Right atrium auricular region (tissue), 2 donors: ENCODE data around the gene TBXA2R. TPM values are rescaled to one million over a fixed set of nuclear protein-coding genes. Genes with fewer than 3 reads are reported as not detected.
A peak's percentile ranks its signal among the peaks of the same experiment; 100 is the strongest.
"Not testable (repeated sequence)": the region's sequence is repeated elsewhere in the genome, so short reads cannot be mapped to it uniquely, and the experiment has no call there.

ENCODE experiments used
- DNase-seq: peaks from one replicate; pipeline ENCODE4 v3.0.0-alpha.2; 2019; ENCODE audit warnings: low spot score
- H3K27ac ChIP-seq, 2 donors: fragments of 200-600 bp; sonication (generic); 1 replicate in 1 of 2; 2 replicates in 1 of 2; pipeline ENCODE4 v1.5.1; 2016 to 2019
- H3K27me3 ChIP-seq, 2 donors: fragments of 200-600 bp; sonication (generic); one replicate each; pipeline versions ENCODE4 v1.5.1 to v1.6.0; 2017 to 2019
- H3K36me3 ChIP-seq: fragments of 200-600 bp; sonication (generic); one replicate; pipeline ENCODE4 v1.5.1; 2016
- H3K4me1 ChIP-seq, 2 donors: fragments of 200-600 bp; sonication (generic); one replicate each; pipeline versions ENCODE4 v1.5.1 to v1.6.0; 2017 to 2019
- H3K4me3 ChIP-seq, 2 donors: fragments of 200-600 bp; sonication (generic); 1 replicate in 1 of 2; 2 replicates in 1 of 2; pipeline ENCODE4 v1.5.1; 2017 to 2019; ENCODE audit warnings: mild to moderate bottlenecking in 1 of 2, moderate library complexity in 1 of 2
- H3K9me3 ChIP-seq, 2 donors: fragments of 200-600 bp; sonication (generic); one replicate each; pipeline ENCODE4 v1.5.1; 2019
- CTCF ChIP-seq, 2 donors: fragments of 200-600 bp; sonication (generic); IDR thresholded peaks; one replicate each; pipeline ENCODE4 v1.5.1; 2019; ENCODE audit warnings: antibody characterized with exemption in 2 of 2
- total RNA-seq, 2 donors: library from RNA; depleted of rRNA; stranded (reverse); fragments of >200 nt; gene quantifications; one replicate each; pipeline ENCODE4 v1.1.0, GENCODE V29; 2016

Gene TBXA2R
- total RNA-seq, 2 donors from 2014 or later = 0.67 to 1.1 TPM

- Histone ChIP-seq H3K36me3 (no peaks in the 10 kb centered on the region), H3K27ac (no peak overlapping the region), H3K4me1 (peaks cover 0 to 19% of the 10 kb centered on the region in 2 donors), H3K9me3 (no peaks in the 10 kb centered on the region), H3K4me3 (no peak overlapping the region), H3K27me3 (peaks cover 3 to 6% of the 10 kb centered on the region in 2 donors)
- no peak for DNase-seq
- no peak for TF ChIP-seq CTCF (IDR thresholded peaks at IDR 0.05)
Measured at GRCh38 chr19:3586707-3587346, 19.8 kb downstream of the TBXA2R start.

- H3K36me3 ChIP-seq = no peaks in the 10 kb centered on the region
- peak overlapping the region; percentile 23 to 43 for H3K4me3 ChIP-seq
- peak; percentile 28 to 72 for TF ChIP-seq CTCF (IDR thresholded peaks at IDR 0.05)
- no peak for DNase-seq
- no peaks in the 10 kb centered on the region for H3K9me3 ChIP-seq
- H3K4me1 ChIP-seq = peaks cover 0 to 19% of the 10 kb centered on the region in 2 donors
- no peak overlapping the region for H3K27ac ChIP-seq
- H3K27me3 ChIP-seq = peaks cover 3 to 6% of the 10 kb centered on the region in 2 donors
Measured at GRCh38 chr19:3586127-3586626, 20.5 kb downstream of the TBXA2R start.

- Histone ChIP-seq H3K27me3 (peaks cover 3 to 6% of the 10 kb centered on the region in 2 donors), H3K4me1 (peaks cover 0 to 19% of the 10 kb centered on the region in 2 donors), H3K9me3 (no peaks in the 10 kb centered on the region), H3K36me3 (no peaks in the 10 kb centered on the region), H3K4me3 (peak within 1 kb of the TSS; percentile 23 to 43), H3K27ac (no peak within 1 kb of the TSS)
- TF ChIP-seq CTCF (IDR thresholded peaks at IDR 0.05) = no peak
- no peak for DNase-seq
Measured at GRCh38 chr19:3585301-3586126, 21.2 kb downstream of the TBXA2R start, which contains the start of gene GIPC3. Gene GIPC3 (plus strand): TSS chr19:3585478. CDS start chr19:3585598, 120 bp downstream.

GRCh38 chr19:3584036-3584802 is 22.5 kb downstream of the TBXA2R start:
- H3K27ac ChIP-seq, H3K27me3 ChIP-seq, DNase-seq, H3K36me3 ChIP-seq, H3K4me3 ChIP-seq, H3K9me3 ChIP-seq: not testable (repeated sequence)
- peaks cover 0 to 19% of the 10 kb centered on the region in 2 donors for H3K4me1 ChIP-seq

GRCh38 chr19:3581792-3582191 is 24.9 kb downstream of the TBXA2R start:
- not testable (repeated sequence) for H3K27ac ChIP-seq, H3K27me3 ChIP-seq, H3K36me3 ChIP-seq, DNase-seq, H3K4me3 ChIP-seq, H3K9me3 ChIP-seq
- H3K4me1 ChIP-seq = peaks cover 0 to 18% of the 10 kb centered on the region in 2 donors

- Histone ChIP-seq H3K9me3 (no peaks in the 10 kb centered on the region), H3K27ac (peak overlapping the region; percentile 2 to 63)
- no peak for TF ChIP-seq CTCF (IDR thresholded peaks at IDR 0.05)
Measured at GRCh38 chr19:3580156-3580934, 26.3 kb downstream of the TBXA2R start.

More at GRCh38 chr19:3580156-3580934, 26.3 kb downstream of the TBXA2R start:
- no peak overlapping the region for H3K4me3 ChIP-seq
- H3K27me3 ChIP-seq = no peaks in the 10 kb centered on the region
- H3K4me1 ChIP-seq = peaks cover 0 to 16% of the 10 kb centered on the region in 2 donors
- DNase-seq = peak; percentile 74
- no peaks in the 10 kb centered on the region for H3K36me3 ChIP-seq
